HCT116 (cell line): Measurements from ENCODE around the gene TBC1D4. TPM values are rescaled to one million over a fixed set of nuclear protein-coding genes. Genes with fewer than 3 reads are reported as not detected.
A peak's percentile ranks its signal among the peaks of the same experiment; 100 is the strongest.

Source experiments
- ATAC-seq: fragments of 200-7000 bp; cut with Tn5 transposase; 2 replicates; pipeline ENCODE4 v1.9.1; 2020; ENCODE audit warnings: mild to moderate bottlenecking, moderate library complexity
- BruUV-seq: library from RNA; stranded (reverse); fragments of 400-500 nt; replicated peaks from 2 replicates; lab custom pipeline; 2021; lab: Mats Ljungman, UMichigan
- CTCF ChIA-PET: fragments of 300-600 bp; sonication (Branson Sonifier 250); formaldehyde crosslinking; loops from one replicate; lab custom pipeline; 2021; ENCODE audit warnings: antibody characterized with exemption; lab: Charles Lee
- POLR2A ChIA-PET: fragments of 300-600, 350-600 bp; sonication (Branson Sonifier 250); formaldehyde crosslinking; loops from one replicate; lab custom pipeline; 2021; ENCODE audit warnings: antibody characterized with exemption; lab: Charles Lee
- RAD21 ChIA-PET, 2 experiments: fragments of 300-600 bp; sonication (Branson Sonifier 250); formaldehyde crosslinking; loops; one replicate each; lab custom pipeline; 2023; ENCODE audit warnings: low total read pairs in 2 of 2; ENCODE audit not compliant: uncharacterized antibody in 2 of 2, unreplicated experiment in 2 of 2, low non-redundant PET in 1 of 2; lab: Charles Lee
- DNase-seq: peaks from one replicate; pipeline ENCODE4 v3.0.0-alpha.2; 2010; ENCODE audit warnings: low read depth, low spot score
- H2AFZ ChIP-seq: fragments of 200-600 bp; shearing (Covaris generic), sonication (generic); 2 replicates; pipeline ENCODE4 v1.6.1; 2017; ENCODE audit warnings: low read depth, mixed run types, mixed read lengths, antibody characterized with exemption, low read length; ENCODE audit not compliant: poor library complexity, severe bottlenecking
- H3K27ac ChIP-seq: 2 replicates; pipeline ENCODE4 v1.5.1; 2012; ENCODE audit warnings: low read depth, low read length
- H3K27me3 ChIP-seq: fragments of 200-600 bp; sonication (generic); 2 replicates; pipeline ENCODE4 v1.6.1; 2016; ENCODE audit warnings: mixed run types, low read length, mixed read lengths; ENCODE audit not compliant: insufficient read depth
- H3K36me3 ChIP-seq, 2 experiments: fragments of 200-500 bp in 1 of 2; fragments of 200-600 bp in 1 of 2; sonication (Bioruptor generic) in 1 of 2; sonication (generic) in 1 of 2; 2 replicates each; pipeline versions ENCODE4 v1.5.1 to v1.6.1; 2014 to 2016; ENCODE audit warnings: low read length in 2 of 2, inconsistent platforms in 1 of 2, mixed read lengths in 1 of 2, mixed run types in 1 of 2; ENCODE audit not compliant: insufficient read depth in 2 of 2, control insufficient read depth in 1 of 2
- H3K4me1 ChIP-seq, 2 experiments: fragments of 200-600 bp in 1 of 2; sonication (generic) in 1 of 2; 2 replicates each; pipeline versions ENCODE4 v1.5.1 to v1.6.1; 2012 to 2017; ENCODE audit warnings: low read length in 2 of 2, inconsistent platforms in 1 of 2, mild to moderate bottlenecking in 1 of 2, mixed read lengths in 1 of 2, mixed run types in 1 of 2, moderate library complexity in 1 of 2; ENCODE audit not compliant: insufficient read depth in 2 of 2, control insufficient read depth in 1 of 2
- H3K4me2 ChIP-seq: fragments of 200-600 bp; sonication (generic); 2 replicates; pipeline ENCODE4 v1.6.1; 2017; ENCODE audit warnings: mixed run types, low read length, mixed read lengths
- H3K4me3 ChIP-seq, 2 experiments: fragments of 200-600 bp in 1 of 2; sonication (generic) in 1 of 2; replicated peaks in 1 of 2; 2 replicates each; pipeline ENCODE4 v1.5.1; 2011 to 2016; ENCODE audit warnings: low read length in 2 of 2, control low read depth in 1 of 2, low read depth in 1 of 2, mild to moderate bottlenecking in 1 of 2, mixed read lengths in 1 of 2, mixed run types in 1 of 2
- H3K79me2 ChIP-seq: fragments of 200-600 bp; sonication (generic); 2 replicates; pipeline ENCODE4 v1.6.1; 2017; ENCODE audit warnings: mild to moderate bottlenecking, mixed run types, low read length, moderate library complexity, mixed read lengths; ENCODE audit not compliant: insufficient read depth
- H3K9ac ChIP-seq: fragments of 200-600 bp; sonication (generic); 2 replicates; pipeline ENCODE4 v1.6.1; 2016; ENCODE audit warnings: low read length, mixed read lengths
- H3K9me2 ChIP-seq: fragments of 200-600 bp; sonication (generic), shearing (Covaris generic); 2 replicates; pipeline ENCODE4 v1.6.1; 2017; ENCODE audit warnings: mixed run types, mild to moderate bottlenecking, moderate library complexity; ENCODE audit not compliant: insufficient read depth
- H3K9me3 ChIP-seq, 2 experiments: fragments of 200-500 bp in 1 of 2; fragments of 200-600 bp in 1 of 2; sonication (Bioruptor generic) in 1 of 2; sonication (generic) in 1 of 2; 2 replicates each; pipeline ENCODE4 v1.6.1; 2014 to 2017; ENCODE audit warnings: low read length in 2 of 2, mixed read lengths in 2 of 2, inconsistent platforms in 1 of 2, low read depth in 1 of 2, mild to moderate bottlenecking in 1 of 2, mixed run types in 1 of 2, moderate library complexity in 1 of 2; ENCODE audit not compliant: control insufficient read depth in 1 of 2, insufficient read depth in 1 of 2
- H4K20me1 ChIP-seq: fragments of 200-600 bp; sonication (generic), shearing (Covaris generic); 2 replicates; pipeline ENCODE4 v1.6.1; 2017; ENCODE audit warnings: mixed run types, mild to moderate bottlenecking, moderate library complexity; ENCODE audit not compliant: insufficient read depth
- CBX3 ChIP-seq: IDR thresholded peaks from 2 replicates; pipeline ENCODE4 v1.6.1; 2012; ENCODE audit warnings: low read depth
- CEBPB ChIP-seq: IDR thresholded peaks from 2 replicates; pipeline ENCODE4 v1.6.1; 2012; ENCODE audit warnings: low read depth
- EGR1 ChIP-seq: IDR thresholded peaks from 2 replicates; pipeline ENCODE4 v1.6.1; 2012; ENCODE audit warnings: low read depth
- EZH2phosphoT487 ChIP-seq: fragments of 200-600 bp; IDR thresholded peaks from 2 replicates; pipeline ENCODE4 v1.6.1; 2018; ENCODE audit warnings: antibody characterized with exemption, borderline replicate concordance
- JUND ChIP-seq: IDR thresholded peaks from 2 replicates; pipeline ENCODE4 v1.6.1; 2012
- POLR2A ChIP-seq: IDR thresholded peaks from 2 replicates; pipeline ENCODE4 v1.7.0; 2011; ENCODE audit warnings: borderline replicate concordance; ENCODE audit not compliant: insufficient read depth, insufficient read length; ENCODE audit errors: extremely low read depth
- RAD21 ChIP-seq: IDR thresholded peaks from 2 replicates; pipeline ENCODE4 v1.6.1; 2012; ENCODE audit warnings: low read depth, mild to moderate bottlenecking
- SIN3A ChIP-seq: IDR thresholded peaks from 2 replicates; pipeline ENCODE4 v1.6.1; 2012; ENCODE audit warnings: low read depth
- SP1 ChIP-seq: IDR thresholded peaks from 2 replicates; pipeline ENCODE4 v1.6.1; 2012; ENCODE audit warnings: low read depth
- SRF ChIP-seq: IDR thresholded peaks from 2 replicates; pipeline ENCODE4 v1.6.1; 2012; ENCODE audit warnings: low read depth
- ZFX ChIP-seq: fragments of 450-650 bp; IDR thresholded peaks from 2 replicates; pipeline ENCODE4 v1.6.1; 2017
- ZNF274 ChIP-seq: fragments of 200-500 bp; sonication (Bioruptor generic); IDR thresholded peaks from 2 replicates; pipeline ENCODE4 v1.6.1; 2014; ENCODE audit warnings: mild to moderate bottlenecking, low read depth, low read length, inconsistent platforms
- intact Hi-C: fragments of 100-400 bp; cut with micrococcal nuclease; formaldehyde crosslinking; loops from 2 replicates; pipeline ENCODE4 v1.10.0; 2022
- total RNA-seq: library from RNA; stranded (reverse); gene quantifications from one replicate; pipeline ENCODE4 v1.2.1, GENCODE V29; 2021; ENCODE audit not compliant: unreplicated experiment
- TF ChIP-seq, protein P1 (sequence below): IDR thresholded peaks from 2 replicates; pipeline ENCODE4 v1.6.1; 2012
- TF ChIP-seq, protein P2 (sequence below): IDR thresholded peaks from 2 replicates; pipeline ENCODE4 v1.6.1; 2012
- TF ChIP-seq, protein P3 (sequence below): IDR thresholded peaks from 2 replicates; pipeline ENCODE4 v1.6.1; 2011; ENCODE audit warnings: mild to moderate bottlenecking, low read length, moderate library complexity; ENCODE audit not compliant: insufficient replicate concordance; ENCODE audit errors: extremely low read depth

TBC1D4 gene
- total RNA-seq, 1 experiment from 2014 or later, result 24.6 TPM

DNA sequence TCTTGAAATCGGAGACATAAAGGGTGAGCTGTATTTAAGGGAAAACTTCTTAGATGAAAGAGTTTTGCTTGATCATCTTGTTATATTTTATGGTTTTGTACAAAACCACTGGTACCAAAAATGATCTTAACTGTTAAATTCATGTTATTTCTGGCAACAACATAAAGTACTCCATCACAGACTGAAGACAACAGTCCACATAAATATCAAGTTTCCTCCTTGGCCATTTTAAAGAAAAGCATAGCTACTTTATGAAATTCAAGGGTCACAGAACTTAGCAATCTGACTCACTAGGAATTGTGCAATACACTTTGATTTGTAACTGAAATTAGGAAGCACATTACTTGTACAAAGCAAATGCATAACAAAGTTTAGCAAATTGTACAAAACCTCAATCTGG is 66.3 kb downstream of the TBC1D4 start:
- CTCF ChIA-PET, result no interaction called here
- no peak overlapping the region for H2AFZ ChIP-seq
- RAD21 ChIA-PET, result no interaction called here
- no peaks in the 10 kb centered on the region for H3K27me3 ChIP-seq
- no peaks in the 10 kb centered on the region for H3K36me3 ChIP-seq
- TF ChIP-seq CEBPB, result peak; percentile 88
- TF ChIP-seq, protein P1, sequence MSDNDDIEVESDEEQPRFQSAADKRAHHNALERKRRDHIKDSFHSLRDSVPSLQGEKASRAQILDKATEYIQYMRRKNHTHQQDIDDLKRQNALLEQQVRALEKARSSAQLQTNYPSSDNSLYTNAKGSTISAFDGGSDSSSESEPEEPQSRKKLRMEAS, result no peak
- TF ChIP-seq EGR1, result no peak
- TF ChIP-seq JUND, result no peak
- TF ChIP-seq, protein P2, sequence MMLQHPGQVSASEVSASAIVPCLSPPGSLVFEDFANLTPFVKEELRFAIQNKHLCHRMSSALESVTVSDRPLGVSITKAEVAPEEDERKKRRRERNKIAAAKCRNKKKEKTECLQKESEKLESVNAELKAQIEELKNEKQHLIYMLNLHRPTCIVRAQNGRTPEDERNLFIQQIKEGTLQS, result no peak
- TF ChIP-seq POLR2A, result no peak
- TF ChIP-seq EZH2phosphoT487, result no peak
- no peak for TF ChIP-seq ZFX
- H3K9me3 ChIP-seq, result no peaks in the 10 kb centered on the region
- peaks cover 23 to 24% of the 10 kb centered on the region in 2 experiments for H3K4me1 ChIP-seq
- H3K4me3 ChIP-seq, result no peak overlapping the region
- peaks cover 14% of the 10 kb centered on the region; the same call in 1 of the 2 replicates for H3K79me2 ChIP-seq
- H4K20me1 ChIP-seq, result 0 out of 2 replicates have a peak, but pooled peaks cover 4% of the 10 kb centered on the region
- BruUV-seq, result no TSS peak
- POLR2A ChIA-PET, result no interaction called here
- H3K9ac ChIP-seq, result no peak overlapping the region
- no peaks in the 10 kb centered on the region for H3K9me2 ChIP-seq
- intact Hi-C loops, result no loop called here
- ATAC-seq, result no peak
- no peak overlapping the region for H3K27ac ChIP-seq
- no peak overlapping the region; the same call in 1 of the 2 replicates for H3K4me2 ChIP-seq
- DNase-seq, result no peak

DNA sequence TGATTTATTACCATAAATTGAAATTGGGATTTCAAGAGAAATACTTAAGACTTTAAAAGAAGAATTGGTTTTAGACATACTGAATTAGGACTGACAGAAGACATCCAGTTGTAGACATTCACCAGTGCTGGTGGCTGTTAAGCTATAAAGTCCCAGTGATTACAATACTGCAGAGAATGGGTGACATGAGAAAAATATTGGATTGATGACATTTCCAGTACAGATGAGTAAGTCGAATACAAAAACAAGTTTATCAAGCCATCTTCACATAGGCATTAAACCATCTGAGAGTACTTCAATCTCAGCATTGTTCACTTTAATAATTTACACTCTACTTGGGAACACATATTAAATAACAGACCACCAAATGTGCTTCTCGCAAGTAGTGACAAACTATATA is 66.8 kb downstream of the TBC1D4 start:
- Histone ChIP-seq H3K27me3 (no peaks in the 10 kb centered on the region), H3K9me3 (no peaks in the 10 kb centered on the region), H3K9me2 (no peaks in the 10 kb centered on the region), H3K9ac (no peak overlapping the region), H3K4me1 (peaks cover 23 to 24% of the 10 kb centered on the region in 2 experiments), H3K79me2 (peaks cover 15% of the 10 kb centered on the region; the same call in 1 of the 2 replicates), H3K36me3 (no peaks in the 10 kb centered on the region), H3K4me2 (no peak overlapping the region), H3K27ac (no peak overlapping the region), H3K4me3 (no peak overlapping the region), H4K20me1 (0 out of 2 replicates have a peak, but pooled peaks cover 4% of the 10 kb centered on the region), H2AFZ (no peak overlapping the region)
- ChIA-PET RAD21 (interaction anchor here in 1 of 2 experiments (0.7 kb wide), 1 partner anchor 27 kb away, joined by 3 read pairs; no protein-coding TSS in a partner anchor), POLR2A (no interaction called here), CTCF (no interaction called here)
- TF ChIP-seq, protein P3, sequence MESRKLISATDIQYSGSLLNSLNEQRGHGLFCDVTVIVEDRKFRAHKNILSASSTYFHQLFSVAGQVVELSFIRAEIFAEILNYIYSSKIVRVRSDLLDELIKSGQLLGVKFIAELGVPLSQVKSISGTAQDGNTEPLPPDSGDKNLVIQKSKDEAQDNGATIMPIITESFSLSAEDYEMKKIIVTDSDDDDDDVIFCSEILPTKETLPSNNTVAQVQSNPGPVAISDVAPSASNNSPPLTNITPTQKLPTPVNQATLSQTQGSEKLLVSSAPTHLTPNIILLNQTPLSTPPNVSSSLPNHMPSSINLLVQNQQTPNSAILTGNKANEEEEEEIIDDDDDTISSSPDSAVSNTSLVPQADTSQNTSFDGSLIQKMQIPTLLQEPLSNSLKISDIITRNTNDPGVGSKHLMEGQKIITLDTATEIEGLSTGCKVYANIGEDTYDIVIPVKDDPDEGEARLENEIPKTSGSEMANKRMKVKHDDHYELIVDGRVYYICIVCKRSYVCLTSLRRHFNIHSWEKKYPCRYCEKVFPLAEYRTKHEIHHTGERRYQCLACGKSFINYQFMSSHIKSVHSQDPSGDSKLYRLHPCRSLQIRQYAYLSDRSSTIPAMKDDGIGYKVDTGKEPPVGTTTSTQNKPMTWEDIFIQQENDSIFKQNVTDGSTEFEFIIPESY, result no peak
- TF ChIP-seq SIN3A (no peak), JUND (no peak), SP1 (no peak), RAD21 (no peak), ZNF274 (no peak), EGR1 (no peak), SRF (no peak), CBX3 (no peak)
- TF ChIP-seq, protein P2, result no peak
- TF ChIP-seq, protein P1, result no peak
- DNase-seq, result no peak
- intact Hi-C loops, result no loop called here
- BruUV-seq, result no TSS peak
- ATAC-seq, result no peak
